ENCODE results near the gene NFATC1.
"Not testable (repeated sequence)": the region's sequence is repeated elsewhere in the genome, so short reads cannot be mapped to it uniquely, and the experiment has no call there.

NFATC1 gene

DNA sequence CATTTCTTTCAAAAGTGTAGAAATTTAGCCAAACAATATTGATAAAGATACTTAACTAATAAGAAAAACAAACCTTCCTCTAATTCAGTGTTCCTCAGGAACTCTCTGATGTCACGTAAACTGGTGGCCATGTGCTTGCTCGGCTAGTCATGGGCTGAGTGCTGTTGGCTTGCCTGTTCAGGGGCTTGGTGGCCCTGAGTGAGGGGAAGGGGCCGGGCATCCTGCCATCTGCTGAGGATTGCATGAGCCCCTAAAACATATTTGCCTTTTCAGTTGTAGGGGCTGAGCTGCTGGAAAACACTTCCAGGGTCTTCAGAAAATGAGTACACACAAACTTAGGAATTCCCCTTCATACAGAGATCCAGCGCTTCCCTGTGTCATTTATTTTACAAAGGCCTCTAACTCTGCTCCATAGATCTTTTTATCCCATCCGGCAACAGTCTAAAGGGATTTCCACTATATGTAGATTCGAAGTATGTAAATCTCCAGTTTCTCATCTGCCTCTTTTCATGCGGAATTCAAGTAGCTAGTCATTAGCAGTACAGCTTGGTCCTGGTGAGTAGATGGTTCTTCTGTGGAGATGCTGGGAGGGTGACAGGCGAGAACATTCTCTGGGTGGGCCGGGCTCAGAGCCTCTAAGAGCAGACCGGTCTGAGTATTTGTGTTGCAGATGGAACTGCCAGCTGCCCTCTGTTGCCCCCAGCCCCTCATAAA lies 20.1 kb upstream of the NFATC1 start:
- DNase-seq (ENCODE audit: low read depth in 1 of 2, low spot score in 1 of 2) = no peak

DNA sequence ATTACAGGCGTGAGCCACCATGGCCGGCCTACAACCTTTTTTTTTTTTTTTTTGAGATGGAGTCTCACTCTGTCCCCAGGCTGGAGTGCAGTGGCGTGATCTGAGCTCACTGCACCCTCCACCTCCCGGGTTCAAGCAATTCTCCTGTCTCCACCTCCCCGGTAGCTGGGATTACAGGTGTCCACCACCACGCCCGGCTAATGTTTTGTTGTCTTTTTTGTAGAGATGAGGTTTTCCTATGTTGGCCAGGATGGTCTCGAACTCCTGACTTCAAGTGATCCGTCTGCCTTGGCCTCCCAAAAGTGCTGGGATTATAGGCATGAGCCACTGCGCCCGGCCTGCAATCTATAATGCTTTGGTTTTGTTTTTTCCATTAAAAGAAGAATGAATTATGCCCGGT lies 19.1 kb upstream of the NFATC1 start:
- DNase-seq (ENCODE audit: low read depth in 1 of 2, low spot score in 1 of 2) = not testable (repeated sequence)

DNA sequence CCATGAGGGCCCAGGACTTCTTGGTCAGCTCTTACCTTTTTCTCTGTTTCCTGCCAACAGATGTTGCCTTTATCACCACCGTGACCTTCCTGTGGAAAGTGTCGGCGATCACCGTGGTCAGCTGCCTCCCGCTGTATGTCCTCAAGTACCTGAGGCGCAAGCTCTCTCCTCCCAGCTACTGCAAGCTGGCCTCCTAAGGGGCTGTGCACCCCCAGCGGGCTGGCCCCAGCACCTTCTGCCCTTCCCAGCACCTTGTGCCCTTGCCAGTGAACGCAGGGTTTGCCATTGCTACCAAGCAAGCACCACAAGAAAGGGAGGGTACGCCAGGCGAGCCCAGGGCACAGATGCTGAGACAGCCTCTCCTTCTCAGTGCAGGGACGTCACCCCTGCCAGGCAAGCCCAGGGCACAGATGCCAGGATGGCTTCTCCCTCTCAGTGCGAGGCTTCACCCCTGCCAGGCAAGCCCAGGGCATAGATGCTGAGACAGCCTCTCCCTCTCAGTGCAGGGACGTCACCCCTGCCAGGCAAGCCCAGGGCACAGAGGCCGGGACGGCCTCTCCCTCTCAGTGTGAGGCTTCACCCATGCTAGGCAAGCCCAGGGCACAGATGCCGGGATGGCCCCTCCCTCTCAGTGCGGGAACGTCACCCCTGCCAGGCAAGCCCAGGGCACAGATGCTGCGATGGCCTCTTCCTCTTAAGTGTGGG lies 18.4 kb upstream of the NFATC1 start:
- DNase-seq (ENCODE audit: low read depth in 1 of 2, low spot score in 1 of 2) = no peak

DNA sequence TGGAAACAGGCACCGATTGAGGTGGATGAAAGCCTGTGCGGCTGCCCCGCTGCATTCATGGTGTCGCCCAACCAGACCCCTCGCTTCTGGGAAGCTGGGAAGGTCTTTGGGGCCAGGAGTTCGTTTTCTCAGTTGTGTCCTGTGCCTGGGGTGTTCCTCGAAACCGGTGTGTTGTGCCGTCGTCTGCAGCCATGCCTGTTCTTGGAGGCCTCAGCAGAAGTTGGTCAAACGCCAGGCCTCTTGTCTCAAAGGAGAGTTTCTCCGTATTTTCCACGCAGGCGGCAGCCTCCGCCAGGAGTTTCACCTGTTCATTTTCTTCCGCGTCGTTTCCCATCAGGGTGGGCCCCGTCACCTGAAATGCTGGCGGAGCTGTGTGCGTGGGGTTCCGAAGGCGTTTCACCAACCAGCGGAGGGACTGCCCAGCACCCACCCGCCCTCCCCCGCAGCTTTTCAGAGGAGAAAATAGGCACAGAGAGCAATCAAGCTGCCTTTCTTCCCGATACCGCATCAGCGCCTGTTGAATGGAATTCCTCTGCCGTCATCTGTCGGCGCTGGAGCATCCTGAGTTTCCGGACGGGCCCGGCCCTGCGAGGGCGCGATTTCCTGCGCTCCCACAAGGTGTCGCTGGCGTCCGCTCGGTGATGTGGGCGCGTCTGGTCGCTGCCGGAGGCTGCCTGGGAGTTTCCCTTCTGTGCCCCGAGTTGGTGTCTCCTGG lies 17.0 kb upstream of the NFATC1 start:
- peak; percentile 70 to 81 for DNase-seq (ENCODE audit: low read depth in 1 of 2, low spot score in 1 of 2)

GRCh38 chr18:79379251-79379905 lies 16.4 kb upstream of the NFATC1 start:
- no peak for DNase-seq (ENCODE audit: low read depth in 1 of 2, low spot score in 1 of 2)

- DNase-seq (ENCODE audit: low read depth in 1 of 2, low spot score in 1 of 2) = no peak
Observed at GRCh38 chr18:79379931-79380815, 15.6 kb upstream of the NFATC1 start.

DNA sequence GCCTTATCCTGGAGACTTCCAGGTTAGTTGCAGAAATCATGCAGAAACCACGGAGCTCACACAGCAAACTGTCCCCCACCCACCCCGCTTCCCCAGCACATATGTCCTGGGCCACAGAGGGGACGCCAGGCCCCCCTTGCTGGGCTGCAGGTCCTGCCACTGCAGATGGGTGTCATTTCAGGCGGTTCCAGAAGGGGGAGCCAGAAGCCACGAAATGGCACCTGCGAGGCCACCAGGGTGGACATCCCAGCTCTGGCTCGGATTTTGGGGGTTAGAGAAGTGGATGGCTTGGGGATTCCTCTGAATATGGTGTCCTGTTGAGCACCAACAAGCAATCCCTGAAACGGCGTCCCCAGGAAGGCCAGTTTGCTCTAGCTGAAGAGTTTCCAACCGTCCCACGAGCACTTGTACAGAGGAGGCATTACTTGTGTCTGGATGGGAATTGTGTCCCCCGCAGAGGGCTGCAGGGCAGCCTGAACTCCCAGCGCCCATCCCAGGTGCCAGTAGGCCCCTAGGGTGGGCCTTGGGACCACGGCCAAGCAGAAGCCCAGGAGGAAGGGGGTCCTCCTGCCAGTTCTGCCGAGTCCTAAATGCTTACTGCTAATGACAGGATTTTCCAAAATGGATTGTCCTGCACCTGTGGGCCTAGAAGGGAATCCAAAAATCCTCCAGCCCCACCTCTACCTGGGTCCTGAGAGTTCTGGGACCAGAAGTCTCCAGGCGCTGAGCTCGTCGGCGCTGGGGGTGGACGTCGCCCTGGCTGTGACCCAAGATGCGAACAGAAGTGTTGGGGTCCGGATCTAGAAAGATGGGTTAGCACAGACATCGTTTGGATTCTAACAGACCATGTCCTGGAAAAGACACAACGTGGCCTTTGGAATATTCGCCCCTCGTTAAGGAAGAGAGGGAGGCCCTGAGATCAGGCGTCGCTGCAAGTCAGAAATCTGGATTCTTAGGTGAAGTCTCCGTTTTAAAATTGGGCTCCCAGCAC lies 14.6 kb upstream of the NFATC1 start:
- DNase-seq (ENCODE audit: low read depth in 1 of 2, low spot score in 1 of 2) = peak in 1 of 2 donors; percentile 69

- no peak for DNase-seq (ENCODE audit: low read depth in 1 of 2, low spot score in 1 of 2)
Observed at GRCh38 chr18:79381811-79382311, 13.9 kb upstream of the NFATC1 start.

DNA sequence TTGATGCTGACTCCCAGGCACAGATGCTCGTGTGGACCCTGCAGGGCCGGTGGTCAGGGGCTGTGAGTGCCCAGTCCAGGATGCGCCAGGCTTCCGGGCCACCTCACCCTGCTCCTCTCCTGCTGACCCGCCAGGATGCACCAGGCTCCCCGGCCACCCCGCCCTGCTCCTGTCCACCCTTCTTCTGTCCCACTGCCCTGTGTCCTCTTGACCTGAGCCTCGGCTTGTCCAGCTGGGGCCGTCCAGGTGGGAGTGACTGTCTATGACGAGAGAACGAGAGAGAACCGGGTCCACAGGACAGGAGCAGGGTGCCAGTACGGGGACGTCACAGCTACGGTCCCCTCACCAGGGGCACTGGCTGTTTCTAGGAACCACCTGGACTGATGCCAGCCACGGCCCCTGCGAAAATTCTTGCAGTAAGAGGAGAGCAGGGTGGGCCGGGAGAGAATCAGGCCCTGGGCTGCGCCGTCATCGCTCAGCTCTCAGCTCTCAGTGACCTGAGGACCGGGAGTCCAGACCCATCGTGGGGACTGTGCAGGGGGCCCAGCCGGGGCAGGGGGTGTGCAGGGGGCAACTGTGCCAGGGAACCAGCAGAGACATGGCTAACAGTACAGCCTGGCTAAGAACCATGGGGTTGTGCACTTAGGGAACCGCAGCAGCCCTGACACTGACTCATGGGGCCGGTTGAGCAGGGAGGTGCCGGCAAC lies 12.9 kb upstream of the NFATC1 start:
- no peak for DNase-seq (ENCODE audit: low read depth in 1 of 2, low spot score in 1 of 2)

DNA sequence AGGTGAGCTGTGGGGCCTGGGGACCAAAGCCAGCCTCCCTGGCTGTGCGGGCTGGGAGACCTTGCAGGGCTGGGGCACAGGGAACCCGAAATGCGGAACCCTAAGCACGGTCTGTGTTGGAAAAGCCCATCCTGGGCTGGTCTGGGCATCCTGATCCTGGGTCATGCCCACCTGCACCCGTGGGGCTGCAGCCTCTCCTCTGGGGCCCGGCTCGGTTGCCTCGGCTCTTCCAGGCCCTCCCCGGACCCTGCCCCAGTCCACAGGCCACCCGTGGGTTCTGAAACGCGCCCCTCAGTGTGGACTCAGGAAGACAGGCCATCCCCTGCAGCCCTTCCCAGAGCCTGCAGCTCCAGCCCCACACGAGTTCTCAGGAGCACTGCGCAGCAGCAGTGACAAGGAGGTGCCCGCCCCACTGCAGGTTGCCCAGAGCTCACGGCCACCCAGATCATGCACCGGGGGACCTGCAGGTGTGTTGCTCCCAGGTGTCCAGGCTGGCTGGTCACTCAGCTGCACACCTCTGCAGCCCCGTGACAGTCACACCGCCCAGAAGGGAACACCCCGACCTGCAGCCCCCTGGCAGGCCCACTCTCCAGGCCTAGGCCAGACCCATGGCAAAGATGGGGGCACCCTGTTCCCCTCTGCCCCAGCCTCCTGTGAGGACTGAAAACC lies 12.2 kb upstream of the NFATC1 start:
- no peak for DNase-seq (ENCODE audit: low read depth in 1 of 2, low spot score in 1 of 2)

DNA sequence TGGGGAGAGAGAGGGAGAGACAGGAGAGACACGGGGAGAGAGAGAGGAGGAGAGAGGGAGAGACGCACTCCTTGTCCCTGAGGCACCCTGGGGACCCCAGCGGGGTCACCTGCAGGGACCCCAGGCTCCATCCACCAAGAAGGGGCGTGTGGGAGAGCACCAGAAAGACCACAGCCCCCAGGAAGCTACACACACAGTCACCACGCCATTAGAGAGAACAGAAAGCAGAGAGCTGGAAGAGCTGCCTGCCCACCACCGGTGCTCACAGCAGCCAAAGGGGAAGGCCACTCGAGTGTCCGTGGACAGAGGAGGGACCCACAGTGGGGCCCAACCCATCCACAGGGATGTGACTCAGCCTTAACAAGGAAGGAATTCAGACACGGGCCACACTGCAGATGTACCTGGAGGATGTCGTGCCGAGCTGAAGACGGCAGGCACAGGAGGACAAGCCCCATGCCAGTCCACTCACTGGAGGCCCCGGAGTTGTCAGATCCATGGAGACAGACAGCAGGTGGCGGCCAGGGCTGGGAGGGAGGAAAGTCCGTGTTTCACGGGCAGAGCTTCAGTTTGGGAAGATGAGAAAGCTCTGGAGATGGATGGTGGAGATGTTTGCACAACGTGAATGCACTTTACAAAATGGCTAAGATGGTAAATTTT lies 11.5 kb upstream of the NFATC1 start:
- no peak for DNase-seq (ENCODE audit: low read depth in 1 of 2, low spot score in 1 of 2)

- DNase-seq (ENCODE audit: low read depth in 1 of 2, low spot score in 1 of 2) = no peak
Observed at GRCh38 chr18:79384834-79385233, 10.9 kb upstream of the NFATC1 start.

DNA sequence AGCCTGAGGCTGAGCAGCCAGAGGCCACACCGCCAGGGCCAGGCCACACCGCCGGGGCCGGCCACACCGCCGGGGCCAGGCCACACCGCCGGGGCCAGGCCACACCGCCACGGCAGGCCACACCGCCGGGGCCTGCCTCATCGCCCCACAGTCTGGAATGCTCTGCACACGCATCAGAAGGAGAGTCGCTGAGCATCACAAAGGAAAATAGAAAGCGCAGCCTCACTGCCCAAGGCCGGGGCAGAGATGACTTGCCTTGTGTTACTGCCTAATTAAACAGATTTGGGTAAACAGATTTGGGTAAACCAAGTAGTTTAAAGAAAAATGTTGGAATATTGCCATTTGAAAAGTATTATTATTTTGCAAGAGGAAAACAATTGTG lies 10.4 kb upstream of the NFATC1 start:
- no peak for DNase-seq (ENCODE audit: low read depth in 1 of 2, low spot score in 1 of 2)

GRCh38 chr18:79385708-79386341 lies 9.9 kb upstream of the NFATC1 start:
- no peak for DNase-seq (ENCODE audit: low read depth in 1 of 2, low spot score in 1 of 2)

GRCh38 chr18:79386547-79386946 lies 9.2 kb upstream of the NFATC1 start:
- DNase-seq (ENCODE audit: low read depth in 1 of 2, low spot score in 1 of 2) = no peak

GRCh38 chr18:79387214-79387613 lies 8.5 kb upstream of the NFATC1 start:
- no peak for DNase-seq (ENCODE audit: low read depth in 1 of 2, low spot score in 1 of 2)

GRCh38 chr18:79387615-79388014 lies 8.1 kb upstream of the NFATC1 start:
- no peak for DNase-seq (ENCODE audit: low read depth in 1 of 2, low spot score in 1 of 2)

Data from stimulated activated CD4-positive, alpha-beta T cell treated with anti-CD3 and anti-CD28 coated beads, Interleukin-15, amount 100 ng/mL, for 1 hour (primary cell).